HG03439 (cell line): Measurements from ENCODE around the gene ZNF562.
"Not testable (repeated sequence)": the region's sequence is repeated elsewhere in the genome, so short reads cannot be mapped to it uniquely, and the experiment has no call there.

Source experiments
- ATAC-seq: cut with Tn5 transposase; IDR thresholded peaks from one replicate; pipeline ENCODE4 v1.9.1; 2021; ENCODE audit warnings: mild to moderate bottlenecking, moderate library complexity; ENCODE audit not compliant: unreplicated experiment

Gene ZNF562

GRCh38 chr19:9674663-9675357, at the start of gene ZNF562:
ZNF562 (minus strand) TSS chr19:9675100; CDS start chr19:9660744, 14,356 bp downstream.
- ATAC-seq: peak; percentile 85

- ATAC-seq: no peak
These were observed 49.3 kb upstream of the ZNF562 start for GRCh38 chr19:9724157-9724556.

GRCh38 chr19:9721861-9722260, 47.0 kb upstream of the ZNF562 start:
- no peak for ATAC-seq

GRCh38 chr19:9720541-9720940, 45.6 kb upstream of the ZNF562 start:
- no peak for ATAC-seq

GRCh38 chr19:9711815-9712214, 36.9 kb upstream of the ZNF562 start:
- ATAC-seq: no peak

GRCh38 chr19:9709305-9709704, 34.4 kb upstream of the ZNF562 start:
- ATAC-seq: no peak

- no peak for ATAC-seq
These were observed 30.9 kb upstream of the ZNF562 start for GRCh38 chr19:9705836-9706235.

- no peak for ATAC-seq
These were observed 27.3 kb upstream of the ZNF562 start for GRCh38 chr19:9702186-9702585.

- ATAC-seq: no peak
These were observed 25.5 kb upstream of the ZNF562 start for GRCh38 chr19:9700229-9700981.

- ATAC-seq: not testable (repeated sequence)
These were observed 15.4 kb upstream of the ZNF562 start for GRCh38 chr19:9690301-9690700.

GRCh38 chr19:9679996-9680395, 5.1 kb upstream of the ZNF562 start:
- not testable (repeated sequence) for ATAC-seq

- peak; percentile 41 for ATAC-seq
These were observed 530 bp upstream of the ZNF562 start for GRCh38 chr19:9675358-9675901.

GRCh38 chr19:9673912-9674662, 813 bp downstream of the ZNF562 start:
- ATAC-seq: peak; percentile 30

GRCh38 chr19:9672893-9673292, 2.0 kb downstream of the ZNF562 start:
- no peak for ATAC-seq

- no peak for ATAC-seq
These were observed 3.2 kb downstream of the ZNF562 start for GRCh38 chr19:9671655-9672054.

GRCh38 chr19:9668544-9668943, 6.4 kb downstream of the ZNF562 start:
- no peak for ATAC-seq

GRCh38 chr19:9667898-9668297, 7.0 kb downstream of the ZNF562 start:
- ATAC-seq: no peak

- ATAC-seq: no peak
These were observed 16.1 kb downstream of the ZNF562 start for GRCh38 chr19:9658769-9659168.

GRCh38 chr19:9653066-9653555, 21.8 kb downstream of the ZNF562 start:
- ATAC-seq: not testable (repeated sequence)

GRCh38 chr19:9651464-9651863, 23.4 kb downstream of the ZNF562 start:
- not testable (repeated sequence) for ATAC-seq

- no peak for ATAC-seq
These were observed 24.6 kb downstream of the ZNF562 start for GRCh38 chr19:9650345-9650744.
